Measurements from ENCODE around the gene NUDT13. TPM values are rescaled to one million over a fixed set of nuclear protein-coding genes. Genes with fewer than 3 reads are reported as not detected.

The NUDT13 gene
- total RNA-seq, 1 experiment from 2014 or later, result 1.5 TPM

DNA sequence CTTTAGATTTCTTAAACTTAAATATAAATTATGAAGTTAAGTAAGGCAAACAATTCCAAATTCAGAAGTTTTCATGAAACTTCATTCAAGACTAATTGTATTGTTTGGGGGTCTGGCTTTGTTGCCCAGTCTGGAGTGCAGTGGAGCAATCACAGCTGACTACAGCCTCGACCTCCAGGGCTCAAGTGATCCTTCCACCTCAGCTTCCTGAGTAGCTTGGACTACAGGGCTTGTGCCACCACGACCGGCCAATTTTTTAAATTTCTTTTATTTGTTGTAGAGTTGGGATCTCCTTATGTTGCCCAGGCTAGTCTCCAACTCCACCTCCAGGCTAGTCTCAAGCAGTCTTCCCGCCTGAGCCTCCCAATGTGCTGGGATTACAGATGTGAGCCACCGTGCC lies 26.0 kb upstream of the NUDT13 start:
- TF ChIP-seq, protein P1, sequence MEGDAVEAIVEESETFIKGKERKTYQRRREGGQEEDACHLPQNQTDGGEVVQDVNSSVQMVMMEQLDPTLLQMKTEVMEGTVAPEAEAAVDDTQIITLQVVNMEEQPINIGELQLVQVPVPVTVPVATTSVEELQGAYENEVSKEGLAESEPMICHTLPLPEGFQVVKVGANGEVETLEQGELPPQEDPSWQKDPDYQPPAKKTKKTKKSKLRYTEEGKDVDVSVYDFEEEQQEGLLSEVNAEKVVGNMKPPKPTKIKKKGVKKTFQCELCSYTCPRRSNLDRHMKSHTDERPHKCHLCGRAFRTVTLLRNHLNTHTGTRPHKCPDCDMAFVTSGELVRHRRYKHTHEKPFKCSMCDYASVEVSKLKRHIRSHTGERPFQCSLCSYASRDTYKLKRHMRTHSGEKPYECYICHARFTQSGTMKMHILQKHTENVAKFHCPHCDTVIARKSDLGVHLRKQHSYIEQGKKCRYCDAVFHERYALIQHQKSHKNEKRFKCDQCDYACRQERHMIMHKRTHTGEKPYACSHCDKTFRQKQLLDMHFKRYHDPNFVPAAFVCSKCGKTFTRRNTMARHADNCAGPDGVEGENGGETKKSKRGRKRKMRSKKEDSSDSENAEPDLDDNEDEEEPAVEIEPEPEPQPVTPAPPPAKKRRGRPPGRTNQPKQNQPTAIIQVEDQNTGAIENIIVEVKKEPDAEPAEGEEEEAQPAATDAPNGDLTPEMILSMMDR (conservative IDR thresholded peaks at IDR 0.05), result no peak
- H3K79me1 ChIP-seq (ENCODE audit: insufficient read depth, low read depth, low read length, poor library complexity, severe bottlenecking), result peaks cover 4% of the 10 kb centered on the region
- no peak overlapping the region for H2BK12ac ChIP-seq (ENCODE audit: insufficient read length, low read depth, low read length)
- no peaks in the 10 kb centered on the region; the same call in 1 of the 2 replicates for H3K4me1 ChIP-seq (ENCODE audit: insufficient read depth, low read length)
- no peak overlapping the region for H3K18ac ChIP-seq (ENCODE audit: insufficient read length, low read depth, low read length)
- H3K4me3 Mint-ChIP-seq, result no peak overlapping the region
- no peak overlapping the region for H2BK5ac ChIP-seq (ENCODE audit: insufficient read length, low read length)
- DNase-seq, result no peak
- no peak overlapping the region for H3T11ph ChIP-seq (ENCODE audit: low read length)
- no peak overlapping the region for H3K27ac ChIP-seq (ENCODE audit: insufficient read length, low read depth, low read length)
- H3K27me3 Mint-ChIP-seq (ENCODE audit: low read depth), result no peaks in the 10 kb centered on the region
- no peak overlapping the region for H4K91ac ChIP-seq (ENCODE audit: insufficient read length, low read depth, low read length)
- H3K4me2 ChIP-seq (ENCODE audit: insufficient read depth, insufficient read length, low read length), result no peak overlapping the region
- H2BK120ac ChIP-seq (ENCODE audit: low read depth, low read length, poor library complexity, severe bottlenecking), result no peak overlapping the region
- WGBS (ENCODE audit: extremely low coverage, insufficient read length, low lambda C conversion rate), result no CpG with 5 or more reads among the region's 5 CpGs
- H3K4me1 Mint-ChIP-seq, result peaks cover 0 to 5% of the 10 kb centered on the region in 2 experiments; a peak in 1 of 4 replicates
- no peak overlapping the region for H2AK5ac ChIP-seq (ENCODE audit: insufficient read length, low read length)
- H3K27me3 ChIP-seq (ENCODE audit: insufficient read depth, low read length), result no peaks in the 10 kb centered on the region
- H3K9ac ChIP-seq (ENCODE audit: extremely low read depth, insufficient read length, low read length), result no peak overlapping the region
- no peak overlapping the region for H4K8ac ChIP-seq (replicated peaks; ENCODE audit: insufficient read length, low read depth, low read length)
- no peak overlapping the region for H2BK20ac ChIP-seq (ENCODE audit: low read depth, low read length, poor library complexity, severe bottlenecking)
- H4K20me1 ChIP-seq (ENCODE audit: control insufficient read depth, insufficient read depth, insufficient read length), result no peaks in the 10 kb centered on the region
- no peak overlapping the region for H3K23ac ChIP-seq (ENCODE audit: insufficient read length, low read depth, low read length)
- no peak overlapping the region for H2BK15ac ChIP-seq (ENCODE audit: low read depth, low read length)
- no peak overlapping the region for H3K56ac ChIP-seq (ENCODE audit: insufficient read length, low read depth, low read length)
- H3K4ac ChIP-seq (ENCODE audit: low read depth, low read length), result no peak overlapping the region
- H3K79me2 ChIP-seq (ENCODE audit: insufficient read depth, low read length), result no peaks in the 10 kb centered on the region; the same call in 1 of the 2 replicates
- H3K23me2 ChIP-seq (ENCODE audit: insufficient read length, low read depth, low read length, poor library complexity, severe bottlenecking), result no peaks in the 10 kb centered on the region
- no peak overlapping the region for H3K27ac Mint-ChIP-seq
- H3K9me3 ChIP-seq (ENCODE audit: control insufficient read depth, low read depth, low read length), result no peaks in the 10 kb centered on the region
- H2AFZ ChIP-seq (ENCODE audit: low read length), result no peak overlapping the region
- no peaks in the 10 kb centered on the region for H3K36me3 Mint-ChIP-seq (ENCODE audit: insufficient read depth in 1 of 3, low read depth in 3 of 3)
- no peak overlapping the region for H4K5ac ChIP-seq (ENCODE audit: insufficient read length, low read depth, low read length)
- no peak overlapping the region for H3K14ac ChIP-seq (ENCODE audit: insufficient read depth, low read length)
- H3K9me3 Mint-ChIP-seq, result no peaks in the 10 kb centered on the region

All from H9 (cell line).